Measurements from ENCODE around the gene ZDHHC24.

DNA sequence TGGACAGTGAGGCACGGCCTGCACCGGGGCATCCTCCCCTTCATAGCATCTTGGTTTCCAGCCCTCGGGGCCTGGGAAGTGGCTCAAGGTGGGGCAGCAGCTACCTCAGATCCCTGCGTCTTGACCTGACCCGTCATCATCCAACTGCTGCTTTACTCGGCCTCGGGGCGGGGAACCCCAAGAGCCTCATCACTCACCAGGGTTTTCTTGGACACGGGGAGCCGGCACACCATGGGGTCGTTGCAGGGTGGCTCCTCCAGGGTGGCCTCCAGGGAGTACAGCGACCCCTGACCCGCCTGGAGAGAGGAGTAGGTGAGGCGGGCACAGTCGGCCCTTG, 21.9 kb upstream of the ZDHHC24 start:
- TF ChIP-seq, protein P1, sequence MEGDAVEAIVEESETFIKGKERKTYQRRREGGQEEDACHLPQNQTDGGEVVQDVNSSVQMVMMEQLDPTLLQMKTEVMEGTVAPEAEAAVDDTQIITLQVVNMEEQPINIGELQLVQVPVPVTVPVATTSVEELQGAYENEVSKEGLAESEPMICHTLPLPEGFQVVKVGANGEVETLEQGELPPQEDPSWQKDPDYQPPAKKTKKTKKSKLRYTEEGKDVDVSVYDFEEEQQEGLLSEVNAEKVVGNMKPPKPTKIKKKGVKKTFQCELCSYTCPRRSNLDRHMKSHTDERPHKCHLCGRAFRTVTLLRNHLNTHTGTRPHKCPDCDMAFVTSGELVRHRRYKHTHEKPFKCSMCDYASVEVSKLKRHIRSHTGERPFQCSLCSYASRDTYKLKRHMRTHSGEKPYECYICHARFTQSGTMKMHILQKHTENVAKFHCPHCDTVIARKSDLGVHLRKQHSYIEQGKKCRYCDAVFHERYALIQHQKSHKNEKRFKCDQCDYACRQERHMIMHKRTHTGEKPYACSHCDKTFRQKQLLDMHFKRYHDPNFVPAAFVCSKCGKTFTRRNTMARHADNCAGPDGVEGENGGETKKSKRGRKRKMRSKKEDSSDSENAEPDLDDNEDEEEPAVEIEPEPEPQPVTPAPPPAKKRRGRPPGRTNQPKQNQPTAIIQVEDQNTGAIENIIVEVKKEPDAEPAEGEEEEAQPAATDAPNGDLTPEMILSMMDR (conservative IDR thresholded peaks at IDR 0.05; ENCODE audit: low read length): no peak
- no peak for TF ChIP-seq EZH2phosphoT487 (IDR thresholded peaks at IDR 0.05; ENCODE audit: borderline replicate concordance)

All from Loucy (cell line).